Measurements from ENCODE around the gene PTPRA. TPM values are rescaled to one million over a fixed set of nuclear protein-coding genes. Genes with fewer than 3 reads are reported as not detected.

PTPRA gene
- total RNA-seq, 1 donor from 2014 or later, result 43.6 TPM

GRCh38 chr20:2840967-2841531, 32.2 kb upstream of the PTPRA start:
- POLR2A ChIA-PET, result interaction anchor here (0.5 to 3.0 kb wide), 12 partner anchors 8 to 370 kb away, joined by 3 to 17 read pairs (median 4); partner anchors contain the start of genes NOP56, PTPRA and SNRPB
- peaks cover 28% of the 10 kb centered on the region for H3K4me1 Mint-ChIP-seq
- no peaks in the 10 kb centered on the region for H3K27me3 Mint-ChIP-seq
- no peaks in the 10 kb centered on the region for H3K9me3 Mint-ChIP-seq
- ATAC-seq (ENCODE audit: low read depth), result peak; percentile 26
- intact Hi-C loops (cut with micrococcal nuclease), result loop anchor here (1.0 to 10.0 kb wide), 6 partner anchors 32 to 366 kb away; partner anchors contain the start of genes CPXM1, EBF4, NOP56 and PTPRA
- no peak for TF ChIP-seq CTCF (IDR thresholded peaks at IDR 0.05)
- peaks cover 12% of the 10 kb centered on the region for H3K36me3 Mint-ChIP-seq (ENCODE audit: low read depth)
- peak overlapping the region; percentile 63 for H3K27ac Mint-ChIP-seq
- CTCF ChIA-PET, result no interaction called here
- H3K4me3 Mint-ChIP-seq, result peak overlapping the region; percentile 86
- no peak for DNase-seq

- Mint-ChIP-seq H3K27me3 (no peaks in the 10 kb centered on the region), H3K4me1 (peaks cover 8% of the 10 kb centered on the region), H3K4me3 (no peak overlapping the region), H3K27ac (no peak overlapping the region), H3K9me3 (no peaks in the 10 kb centered on the region), H3K36me3 (ENCODE audit: low read depth) (peaks cover 16% of the 10 kb centered on the region)
- no peak for ATAC-seq (ENCODE audit: low read depth)
- DNase-seq, result no peak
- POLR2A ChIA-PET, result no interaction called here
- TF ChIP-seq CTCF (IDR thresholded peaks at IDR 0.05), result no peak
- CTCF ChIA-PET, result no interaction called here
- intact Hi-C loops (cut with micrococcal nuclease), result loop anchor here (10.0 kb wide), 2 partner anchors 151 to 371 kb away; partner anchors contain the start of genes EBF4 and SNRPB
Observed at GRCh38 chr20:2845607-2846006, 27.7 kb upstream of the PTPRA start.

DNA sequence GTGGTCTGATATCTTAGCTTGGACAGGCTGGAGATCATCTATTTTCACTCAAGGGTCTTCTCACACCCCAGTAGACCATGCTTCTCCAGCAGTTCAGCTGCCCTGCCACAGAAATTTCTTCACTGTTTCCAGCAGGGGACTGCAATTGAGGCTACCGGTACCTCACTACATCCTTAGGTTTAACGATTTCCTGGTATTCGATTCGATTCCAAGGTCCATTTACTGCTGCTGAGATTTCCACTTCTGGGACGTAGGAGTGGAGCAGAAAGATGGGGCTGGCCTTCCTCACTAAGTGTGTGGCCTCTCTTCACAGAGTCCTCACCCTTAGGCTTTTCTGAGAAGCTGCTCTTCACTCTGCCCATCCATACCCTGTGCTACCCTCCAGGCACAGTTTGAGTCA, 26.6 kb upstream of the PTPRA start:
- CTCF ChIA-PET, result no interaction called here
- no peak overlapping the region for H3K4me3 Mint-ChIP-seq
- no peaks in the 10 kb centered on the region for H3K9me3 Mint-ChIP-seq
- DNase-seq (no peak), ATAC-seq (ENCODE audit: low read depth) (no peak)
- peaks cover 2% of the 10 kb centered on the region for H3K4me1 Mint-ChIP-seq
- H3K27me3 Mint-ChIP-seq, result no peaks in the 10 kb centered on the region
- no peak for TF ChIP-seq CTCF (IDR thresholded peaks at IDR 0.05)
- intact Hi-C loops (cut with micrococcal nuclease), result loop anchor here (10.0 kb wide), 2 partner anchors 152 to 372 kb away; partner anchors contain the start of genes EBF4 and SNRPB
- peaks cover 16% of the 10 kb centered on the region for H3K36me3 Mint-ChIP-seq (ENCODE audit: low read depth)
- POLR2A ChIA-PET, result no interaction called here
- no peak overlapping the region for H3K27ac Mint-ChIP-seq

DNA sequence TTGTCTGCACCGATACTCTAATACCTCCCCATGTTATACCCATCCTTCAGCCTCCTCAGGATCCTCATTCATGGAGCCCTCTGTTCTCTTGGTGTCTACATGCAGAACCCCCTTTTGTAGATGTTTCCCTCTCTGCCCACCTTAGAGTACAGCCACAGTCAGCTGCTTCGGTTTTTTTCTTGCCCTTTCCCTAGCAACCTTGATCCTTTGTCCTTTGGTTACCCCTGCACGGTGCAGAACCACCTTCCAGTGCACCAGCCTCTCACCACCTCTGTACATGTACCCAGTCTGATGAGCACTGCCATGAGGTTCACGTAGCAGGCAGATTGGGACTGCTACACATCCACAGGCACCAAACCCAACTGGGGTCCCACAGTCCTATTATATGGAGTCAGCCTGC, 25.5 kb upstream of the PTPRA start:
- Mint-ChIP-seq H3K4me1 (peaks cover 11% of the 10 kb centered on the region), H3K4me3 (no peak overlapping the region), H3K36me3 (ENCODE audit: low read depth) (peaks cover 16% of the 10 kb centered on the region), H3K27me3 (no peaks in the 10 kb centered on the region), H3K27ac (no peak overlapping the region), H3K9me3 (no peaks in the 10 kb centered on the region)
- ChIA-PET POLR2A (no interaction called here), CTCF (no interaction called here)
- ATAC-seq (ENCODE audit: low read depth) (no peak), DNase-seq (no peak)
- TF ChIP-seq CTCF (IDR thresholded peaks at IDR 0.05), result no peak
- intact Hi-C loops (cut with micrococcal nuclease), result loop anchor here (10.0 kb wide), 2 partner anchors 153 to 373 kb away; partner anchors contain the start of genes EBF4 and SNRPB

DNA sequence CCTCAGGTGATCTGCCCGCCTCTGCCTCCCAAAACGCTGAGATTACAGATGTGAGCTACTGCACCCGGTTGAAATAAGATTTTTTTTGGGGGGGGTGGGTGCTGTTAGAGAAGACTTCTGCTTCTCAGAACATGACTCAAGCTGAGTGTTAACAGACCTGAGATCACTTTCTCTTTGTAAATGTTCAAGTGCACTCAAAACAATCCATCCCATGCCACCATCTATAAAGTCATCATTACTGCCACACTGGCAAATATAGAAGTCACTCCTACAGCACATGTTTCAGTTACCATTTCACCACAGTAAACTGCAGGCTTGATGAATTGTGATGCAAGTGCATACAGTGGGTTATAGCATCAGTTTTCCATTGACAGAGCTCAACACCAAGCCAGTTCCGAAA, 23.8 kb upstream of the PTPRA start:
- Mint-ChIP-seq H3K27me3 (no peaks in the 10 kb centered on the region), H3K9me3 (no peaks in the 10 kb centered on the region), H3K4me3 (no peak overlapping the region), H3K36me3 (ENCODE audit: low read depth) (peaks cover 14% of the 10 kb centered on the region), H3K27ac (no peak overlapping the region), H3K4me1 (peaks cover 11% of the 10 kb centered on the region)
- no peak for ATAC-seq (ENCODE audit: low read depth)
- CTCF ChIA-PET, result no interaction called here
- no peak for TF ChIP-seq CTCF (IDR thresholded peaks at IDR 0.05)
- intact Hi-C loops (cut with micrococcal nuclease), result loop anchor here (10.0 kb wide), 2 partner anchors 155 to 375 kb away; partner anchors contain the start of genes EBF4 and SNRPB
- POLR2A ChIA-PET, result interaction anchor here (0.7 to 1.7 kb wide), 2 partner anchors 9 to 120 kb away, joined by 4 to 5 read pairs; partner anchors contain the start of gene VPS16
- DNase-seq, result no peak

Data from activated B cell treated with CpG ODN at 0.5 μM for 24 hours (primary cell).